ENCODE results near the gene PHACTR3. TPM values are rescaled to one million over a fixed set of nuclear protein-coding genes. Genes with fewer than 3 reads are reported as not detected.

The PHACTR3 gene
- total and polyA plus RNA-seq, 2 of the 8 experiments (the other 6 are each of a cell fraction or from before 2014, with no cell fraction given) = 0.05 to 0.13 TPM

DNA sequence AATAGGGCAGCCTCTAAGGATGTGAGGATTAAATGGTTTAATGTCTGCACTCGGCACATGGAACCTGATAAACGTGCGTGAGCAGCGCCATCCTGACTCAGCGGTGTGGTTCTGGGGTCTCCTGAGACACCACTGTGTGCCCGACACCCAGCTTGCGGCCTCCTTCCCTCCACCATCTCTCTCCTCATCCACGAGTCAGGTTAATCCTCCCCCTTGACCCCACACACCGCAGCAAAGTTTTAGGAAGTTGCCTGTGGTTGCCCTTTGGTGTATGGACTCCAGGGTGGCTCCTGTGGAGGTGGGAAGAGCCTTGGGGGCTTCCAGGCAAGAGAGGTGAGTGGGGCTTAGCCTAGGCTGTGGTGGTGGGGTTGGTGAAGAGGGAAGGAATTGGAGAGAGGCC, 68.2 kb downstream of the PHACTR3 start (continued):
- no peak for TF ChIP-seq CBX5 (IDR thresholded peaks at IDR 0.05; ENCODE audit: low read depth, low read length)
